Measurements from ENCODE around the gene IL5RA. TPM values are rescaled to one million over a fixed set of nuclear protein-coding genes. Genes with fewer than 3 reads are reported as not detected.

IL5RA gene
- total and polyA plus RNA-seq, 9 of the 15 experiments (the other 6 are each of a cell fraction or from before 2014, with no cell fraction given), result 0.07 to 0.28 (median 0.14) TPM; not detected in 4

DNA sequence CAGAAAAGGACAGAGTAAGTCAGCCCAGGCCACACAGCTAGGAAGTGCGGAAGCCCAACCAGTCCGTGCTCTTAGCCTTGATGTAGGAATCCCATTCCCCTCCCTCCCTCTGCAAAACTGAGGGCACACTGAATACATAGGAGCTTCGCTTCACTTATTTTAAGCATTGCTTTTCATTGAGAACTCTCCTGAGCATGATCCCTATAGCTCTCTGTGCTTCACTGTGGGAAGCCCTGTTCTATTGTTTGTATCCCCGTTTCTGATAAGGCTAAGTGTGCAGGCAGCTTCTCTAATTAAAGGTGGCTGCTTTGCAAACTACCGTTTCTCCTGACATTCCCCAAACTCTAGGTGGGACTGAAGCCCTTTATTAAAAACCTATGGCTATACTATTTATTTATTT is 29.9 kb downstream of the IL5RA start:
- H3K79me2 ChIP-seq (ENCODE audit: control insufficient read depth, insufficient read depth, low read length), result no peaks in the 10 kb centered on the region
- 0% methylated on average over 5 of the region's 5 CpGs for WGBS (ENCODE audit: insufficient coverage, low coverage, missing lambda C conversion rate)
- no peak overlapping the region for H2AFZ ChIP-seq (ENCODE audit: low read depth, low read length)
- no TSS peak for BruUV-seq (replicated peaks)
- no peak for FAIRE-seq
- H3K4me1 ChIP-seq (replicated peaks in 1 of 2; ENCODE audit: control insufficient read depth in 2 of 2, insufficient read depth in 2 of 2, low read length in 2 of 2), result no peaks in the 10 kb centered on the region
- H3K27ac ChIP-seq (ENCODE audit: extremely low read depth, low read depth, low read length), result no peak overlapping the region
- TF ChIP-seq TBL1XR1 (IDR thresholded peaks at IDR 0.05; ENCODE audit: low read length in 2 of 2) (no peak), LCOR (CRISPR knock-in tag; IDR thresholded peaks at IDR 0.05) (no peak), SP2 (IDR thresholded peaks at IDR 0.05; ENCODE audit: extremely low read depth, low read depth, low read length, poor library complexity, severe bottlenecking) (no peak), NFIX (CRISPR knock-in tag; IDR thresholded peaks at IDR 0.05; ENCODE audit: low read depth) (no peak), CREB1 (IDR thresholded peaks at IDR 0.05) (no peak), CREB1 (CRISPR knock-in tag; IDR thresholded peaks at IDR 0.05) (no peak), ZNF175 (CRISPR knock-in tag; IDR thresholded peaks at IDR 0.05; ENCODE audit: low read depth) (no peak), STAG1 (CRISPR knock-in tag; IDR thresholded peaks at IDR 0.05; ENCODE audit: borderline replicate concordance) (no peak), STAT5A (IDR thresholded peaks at IDR 0.05; ENCODE audit: borderline replicate concordance, low read length) (no peak), ZNF165 (CRISPR knock-in tag; IDR thresholded peaks at IDR 0.05; ENCODE audit: borderline replicate concordance) (no peak), SRSF7 (optimal IDR thresholded peaks at IDR 0.05; ENCODE audit: low read depth, low read length) (no peak), ZNF23 (CRISPR knock-in tag; IDR thresholded peaks at IDR 0.05) (no peak)
- TF ChIP-seq, protein P1, sequence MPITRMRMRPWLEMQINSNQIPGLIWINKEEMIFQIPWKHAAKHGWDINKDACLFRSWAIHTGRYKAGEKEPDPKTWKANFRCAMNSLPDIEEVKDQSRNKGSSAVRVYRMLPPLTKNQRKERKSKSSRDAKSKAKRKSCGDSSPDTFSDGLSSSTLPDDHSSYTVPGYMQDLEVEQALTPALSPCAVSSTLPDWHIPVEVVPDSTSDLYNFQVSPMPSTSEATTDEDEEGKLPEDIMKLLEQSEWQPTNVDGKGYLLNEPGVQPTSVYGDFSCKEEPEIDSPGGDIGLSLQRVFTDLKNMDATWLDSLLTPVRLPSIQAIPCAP (CRISPR knock-in tag; IDR thresholded peaks at IDR 0.05; ENCODE audit: borderline replicate concordance), result no peak
- TF ChIP-seq, protein P2, sequence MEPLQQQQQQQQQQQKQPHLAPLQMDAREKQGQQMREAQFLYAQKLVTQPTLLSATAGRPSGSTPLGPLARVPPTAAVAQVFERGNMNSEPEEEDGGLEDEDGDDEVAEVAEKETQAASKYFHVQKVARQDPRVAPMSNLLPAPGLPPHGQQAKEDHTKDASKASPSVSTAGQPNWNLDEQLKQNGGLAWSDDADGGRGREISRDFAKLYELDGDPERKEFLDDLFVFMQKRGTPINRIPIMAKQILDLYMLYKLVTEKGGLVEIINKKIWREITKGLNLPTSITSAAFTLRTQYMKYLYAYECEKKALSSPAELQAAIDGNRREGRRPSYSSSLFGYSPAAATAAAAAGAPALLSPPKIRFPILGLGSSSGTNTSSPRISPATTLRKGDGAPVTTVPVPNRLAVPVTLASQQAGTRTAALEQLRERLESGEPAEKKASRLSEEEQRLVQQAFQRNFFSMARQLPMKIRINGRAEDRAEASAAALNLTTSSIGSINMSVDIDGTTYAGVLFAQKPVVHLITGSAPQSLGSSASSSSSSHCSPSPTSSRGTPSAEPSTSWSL (CRISPR knock-in tag; IDR thresholded peaks at IDR 0.05; ENCODE audit: borderline replicate concordance), result no peak
- TF ChIP-seq, protein P3, sequence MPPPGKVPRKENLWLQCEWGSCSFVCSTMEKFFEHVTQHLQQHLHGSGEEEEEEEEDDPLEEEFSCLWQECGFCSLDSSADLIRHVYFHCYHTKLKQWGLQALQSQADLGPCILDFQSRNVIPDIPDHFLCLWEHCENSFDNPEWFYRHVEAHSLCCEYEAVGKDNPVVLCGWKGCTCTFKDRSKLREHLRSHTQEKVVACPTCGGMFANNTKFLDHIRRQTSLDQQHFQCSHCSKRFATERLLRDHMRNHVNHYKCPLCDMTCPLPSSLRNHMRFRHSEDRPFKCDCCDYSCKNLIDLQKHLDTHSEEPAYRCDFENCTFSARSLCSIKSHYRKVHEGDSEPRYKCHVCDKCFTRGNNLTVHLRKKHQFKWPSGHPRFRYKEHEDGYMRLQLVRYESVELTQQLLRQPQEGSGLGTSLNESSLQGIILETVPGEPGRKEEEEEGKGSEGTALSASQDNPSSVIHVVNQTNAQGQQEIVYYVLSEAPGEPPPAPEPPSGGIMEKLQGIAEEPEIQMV (tag; conservative IDR thresholded peaks at IDR 0.05; ENCODE audit: low read depth), result no peak
- no peak for DNase-seq (ENCODE audit: extremely low read depth in 1 of 4, low spot score in 3 of 4)
- no peaks in the 10 kb centered on the region for H3K36me3 ChIP-seq (ENCODE audit: control insufficient read depth, insufficient read depth, low read length)
- no peak for ATAC-seq
- H3K4me3 ChIP-seq, result no peak overlapping the region
- H3K4me2 ChIP-seq (ENCODE audit: insufficient read depth, low read length), result no peak overlapping the region
- intact Hi-C loops (cut with micrococcal nuclease) (no loop called here), in situ Hi-C loops (cut with MboI) (no loop called here)
- peaks cover 4 to 7% of the 10 kb centered on the region in 2 experiments; a peak in 3 of 5 replicates for H3K27me3 ChIP-seq (ENCODE audit: control insufficient read depth in 2 of 2, insufficient read depth in 2 of 2, low read length in 2 of 2)
- H3K9ac ChIP-seq (ENCODE audit: insufficient read depth in 1 of 2, low read depth in 2 of 2, low read length in 2 of 2), result no peak overlapping the region
- no peaks in the 10 kb centered on the region for H4K20me1 ChIP-seq (replicated peaks; ENCODE audit: control insufficient read depth, insufficient read depth, low read length)
- CTCF ChIA-PET (ENCODE audit: low intra/inter-chr PET ratio), result no interaction called here
- no peaks in the 10 kb centered on the region for H3K9me1 ChIP-seq (ENCODE audit: control insufficient read depth, insufficient read depth, low read length)
- H3K9me3 ChIP-seq (replicated peaks; ENCODE audit: control insufficient read depth, insufficient read depth, low read depth, low read length), result no peaks in the 10 kb centered on the region
- POLR2A ChIA-PET, result interaction anchor here (0.7 kb wide), 1 partner anchor 79 kb away, joined by 3 read pairs; no protein-coding TSS in a partner anchor

All from K562 (cell line).